ENCODE measurements around the gene TMEM101.

TMEM101 gene

DNA sequence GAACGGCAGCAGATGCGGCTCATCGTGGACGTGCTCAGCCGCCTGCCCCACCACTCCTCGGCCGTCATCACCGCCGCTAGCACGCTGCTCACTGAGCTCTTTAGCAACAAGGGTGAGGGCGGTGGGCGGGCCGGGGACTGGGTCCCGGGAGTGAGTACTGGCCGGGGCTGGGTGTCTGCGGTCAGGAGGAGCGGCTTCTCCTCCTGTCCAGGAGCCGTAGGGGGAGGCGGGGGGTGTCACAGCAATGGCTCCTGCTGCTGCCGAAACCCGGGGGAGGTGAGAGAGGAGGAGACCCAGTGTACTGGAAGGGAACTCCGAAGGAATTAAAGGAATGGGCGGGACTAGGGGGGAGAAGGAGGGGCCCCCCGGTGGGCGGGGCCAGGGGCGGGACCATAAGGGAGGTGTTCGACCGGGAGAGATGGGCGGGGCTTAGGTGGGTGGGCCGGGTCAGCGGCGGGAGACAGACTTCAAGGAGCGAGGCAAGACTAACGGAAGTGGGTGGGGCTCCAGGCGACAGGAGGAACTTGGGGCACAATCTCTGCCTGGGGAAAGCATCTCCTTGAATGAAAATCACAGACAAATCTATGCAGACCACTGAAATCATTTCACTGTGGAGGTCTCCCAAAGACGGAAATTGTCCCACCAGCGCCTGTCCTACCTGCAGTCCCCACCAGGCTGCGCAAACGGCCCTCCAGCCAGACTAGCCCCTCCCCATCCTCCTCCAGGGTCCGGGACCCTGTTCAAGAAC is 8.0 kb downstream of the TMEM101 start:
- H3K4me1 ChIP-seq (ENCODE audit: control insufficient read depth, insufficient read depth, low read length) = peaks cover 11% of the 10 kb centered on the region
- H3K36me3 ChIP-seq (ENCODE audit: control insufficient read depth, insufficient read depth, low read length) = peaks cover 4% of the 10 kb centered on the region; the same call in 1 of the 2 replicates
- no peak overlapping the region for H3K9ac ChIP-seq (ENCODE audit: low read depth, low read length)
- peaks cover 38% of the 10 kb centered on the region for H3K27me3 ChIP-seq (ENCODE audit: control insufficient read depth, insufficient read depth, low read length)
- peak overlapping the region; percentile 18 for H3K27ac ChIP-seq (ENCODE audit: low read depth, low read length)
- peak overlapping the region; percentile 68 for H3K4me3 ChIP-seq (ENCODE audit: low read depth, low read length)
- no peaks in the 10 kb centered on the region for H3K9me3 ChIP-seq (ENCODE audit: control insufficient read depth, insufficient read depth, low read length)

DNA sequence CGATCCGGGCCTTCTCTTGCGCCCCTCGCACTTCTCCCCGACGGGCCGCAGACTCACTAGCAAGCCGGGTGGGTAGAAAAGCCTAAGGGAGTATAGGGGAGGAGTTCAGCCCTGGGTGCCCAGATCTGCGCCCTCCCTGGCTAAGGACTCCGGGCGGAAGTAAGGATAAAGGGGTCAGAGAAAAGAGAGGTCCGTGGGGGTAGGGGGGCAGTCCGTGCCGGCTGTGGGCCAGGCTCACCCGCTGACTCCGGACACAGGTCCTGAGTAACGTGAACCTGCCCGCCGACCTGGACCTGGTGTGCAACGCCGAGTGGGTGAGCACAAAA is 8.5 kb downstream of the TMEM101 start:
- Histone ChIP-seq H3K9ac (ENCODE audit: low read depth, low read length) (no peak overlapping the region), H3K4me1 (ENCODE audit: control insufficient read depth, insufficient read depth, low read length) (peaks cover 11% of the 10 kb centered on the region), H3K27me3 (ENCODE audit: control insufficient read depth, insufficient read depth, low read length) (peaks cover 38% of the 10 kb centered on the region), H3K27ac (ENCODE audit: low read depth, low read length) (no peak overlapping the region), H3K9me3 (ENCODE audit: control insufficient read depth, insufficient read depth, low read length) (no peaks in the 10 kb centered on the region), H3K36me3 (ENCODE audit: control insufficient read depth, insufficient read depth, low read length) (peaks cover 4% of the 10 kb centered on the region; the same call in 1 of the 2 replicates), H3K4me3 (ENCODE audit: low read depth, low read length) (peak overlapping the region; percentile 68)

DNA sequence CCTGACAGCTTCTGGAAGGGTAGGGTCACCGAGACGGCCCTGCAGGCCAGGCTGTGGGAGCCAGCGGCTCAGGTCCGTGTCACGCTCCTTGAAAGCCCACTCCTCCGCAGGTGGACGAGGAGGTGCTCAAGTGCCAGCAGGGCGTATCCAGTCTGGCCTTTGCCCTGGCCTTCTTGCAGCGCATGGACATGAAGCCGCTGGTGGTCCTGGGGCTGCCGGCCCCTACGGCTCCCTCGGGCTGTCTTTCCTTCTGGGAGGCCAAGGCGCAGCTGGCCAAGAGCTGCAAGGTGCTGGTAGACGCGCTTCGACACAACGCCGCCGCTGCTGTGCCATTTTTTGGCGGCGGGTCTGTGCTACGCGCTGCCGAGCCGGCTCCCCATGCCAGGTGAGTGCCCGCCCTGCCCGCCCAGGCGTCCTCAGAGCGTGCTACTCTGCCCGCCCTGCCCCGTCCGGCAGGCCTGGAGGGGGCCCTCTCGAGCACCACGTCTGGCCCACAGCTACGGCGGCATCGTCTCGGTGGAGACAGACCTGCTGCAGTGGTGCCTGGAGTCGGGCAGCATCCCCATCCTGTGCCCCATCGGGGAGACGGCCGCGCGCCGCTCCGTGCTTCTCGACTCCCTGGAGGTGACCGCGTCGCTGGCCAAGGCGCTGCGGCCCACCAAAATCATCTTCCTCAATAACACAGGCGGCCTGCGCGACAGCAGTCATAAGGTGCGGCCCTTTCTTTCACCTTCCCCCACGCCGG is 9.1 kb downstream of the TMEM101 start:
- H3K4me3 ChIP-seq (ENCODE audit: low read depth, low read length) = peak overlapping the region; percentile 68

DNA sequence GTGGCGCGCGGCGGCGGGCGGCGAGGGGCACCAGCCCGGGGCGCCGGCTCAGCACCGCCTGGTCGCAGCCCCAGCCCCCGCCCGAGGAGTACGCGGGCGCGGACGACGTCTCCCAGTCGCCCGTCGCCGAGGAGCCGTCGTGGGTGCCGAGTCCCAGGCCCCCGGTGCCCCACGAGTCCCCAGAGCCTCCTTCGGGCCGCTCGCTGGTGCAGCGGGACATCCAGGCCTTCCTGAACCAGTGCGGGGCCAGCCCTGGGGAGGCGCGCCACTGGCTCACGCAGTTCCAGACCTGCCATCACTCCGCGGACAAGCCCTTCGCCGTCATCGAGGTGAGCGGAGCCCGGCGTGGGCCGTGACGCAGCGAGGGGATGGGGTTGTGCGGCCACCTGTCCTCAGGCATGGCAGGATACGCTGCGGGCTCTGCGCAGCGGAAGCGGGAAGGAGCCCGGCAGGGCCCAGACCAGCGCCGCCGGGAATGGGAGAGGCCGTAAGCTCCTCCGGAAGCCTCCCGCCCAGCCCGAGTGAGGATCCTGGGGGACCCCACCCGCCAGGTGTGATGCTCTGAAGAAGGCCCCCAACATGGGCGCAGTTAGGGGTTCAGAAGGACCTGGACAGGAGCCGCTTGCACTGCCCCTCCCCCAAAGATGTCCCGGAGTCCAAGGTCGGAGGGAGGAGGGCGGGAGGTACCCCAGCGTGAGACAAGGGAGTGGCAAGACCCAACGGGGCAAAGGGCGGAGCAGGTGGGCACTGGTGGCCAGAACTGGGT is 9.8 kb downstream of the TMEM101 start:
- no peaks in the 10 kb centered on the region for H3K9me3 ChIP-seq (ENCODE audit: control insufficient read depth, insufficient read depth, low read length)
- H3K36me3 ChIP-seq (ENCODE audit: control insufficient read depth, insufficient read depth, low read length) = no peaks in the 10 kb centered on the region
- no peak overlapping the region for H3K27ac ChIP-seq (ENCODE audit: low read depth, low read length)
- H3K27me3 ChIP-seq (ENCODE audit: control insufficient read depth, insufficient read depth, low read length) = peaks cover 38% of the 10 kb centered on the region
- H3K4me1 ChIP-seq (ENCODE audit: control insufficient read depth, insufficient read depth, low read length) = peaks cover 11% of the 10 kb centered on the region
- H3K9ac ChIP-seq (ENCODE audit: low read depth, low read length) = no peak overlapping the region
- H3K4me3 ChIP-seq (ENCODE audit: low read depth, low read length) = peak overlapping the region; percentile 68

More for the DNA sequence above, 9.1 kb downstream of the TMEM101 start:
- Histone ChIP-seq H3K27ac (ENCODE audit: low read depth, low read length) (no peak overlapping the region), H3K36me3 (ENCODE audit: control insufficient read depth, insufficient read depth, low read length) (peaks cover 4% of the 10 kb centered on the region; the same call in 1 of the 2 replicates), H3K9ac (ENCODE audit: low read depth, low read length) (no peak overlapping the region), H3K27me3 (ENCODE audit: control insufficient read depth, insufficient read depth, low read length) (peaks cover 38% of the 10 kb centered on the region), H3K9me3 (ENCODE audit: control insufficient read depth, insufficient read depth, low read length) (no peaks in the 10 kb centered on the region), H3K4me1 (ENCODE audit: control insufficient read depth, insufficient read depth, low read length) (peaks cover 11% of the 10 kb centered on the region)

DNA sequence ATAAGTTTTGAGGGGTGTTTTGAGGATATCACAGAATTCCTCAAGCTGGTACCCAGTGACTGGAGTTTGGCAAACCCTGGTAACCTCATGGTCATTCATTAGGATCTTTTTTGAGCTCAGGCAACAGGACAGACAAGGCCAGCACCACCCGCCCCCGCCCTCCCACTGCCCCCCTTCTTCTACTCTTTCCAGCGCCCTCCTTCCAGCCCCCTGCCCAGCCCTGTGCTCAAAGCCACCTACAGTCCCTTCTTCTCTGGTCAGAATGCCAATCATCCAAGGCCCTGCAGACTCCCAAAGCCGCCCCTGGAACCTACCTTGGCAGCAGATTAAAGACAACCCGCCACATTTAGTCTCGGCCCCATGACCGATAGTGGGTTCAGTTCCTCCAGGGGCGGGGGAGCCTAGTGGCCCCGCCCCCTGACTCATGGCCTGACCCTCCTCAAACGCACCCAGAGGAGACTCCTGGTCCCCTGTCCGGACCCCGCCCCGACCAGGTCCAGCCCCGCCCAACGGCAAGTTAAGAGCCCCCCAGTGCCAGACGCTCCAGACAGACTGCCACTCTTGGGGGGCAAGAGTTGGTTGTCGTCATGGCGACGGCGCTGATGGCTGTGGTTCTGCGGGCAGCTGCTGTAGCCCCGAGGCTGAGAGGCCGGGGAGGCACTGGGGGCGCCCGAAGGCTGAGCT is 10.5 kb downstream of the TMEM101 start, which contains the start of gene NAGS:
TSS of gene NAGS (plus strand) at position 546 of the 684 bp plus-strand sequence. CDS start at position 588, 42 bp downstream.
- H3K9ac ChIP-seq (ENCODE audit: low read depth, low read length) = no peak within 1 kb of the TSS
- H3K36me3 ChIP-seq (ENCODE audit: control insufficient read depth, insufficient read depth, low read length) = no peaks in the 10 kb centered on the region
- peaks cover 11% of the 10 kb centered on the region for H3K4me1 ChIP-seq (ENCODE audit: control insufficient read depth, insufficient read depth, low read length)
- peak within 1 kb of the TSS; percentile 68 for H3K4me3 ChIP-seq (ENCODE audit: low read depth, low read length)
- H3K27me3 ChIP-seq (ENCODE audit: control insufficient read depth, insufficient read depth, low read length) = peaks cover 38% of the 10 kb centered on the region
- H3K27ac ChIP-seq (ENCODE audit: low read depth, low read length) = no peak within 1 kb of the TSS
- H3K9me3 ChIP-seq (ENCODE audit: control insufficient read depth, insufficient read depth, low read length) = no peaks in the 10 kb centered on the region

DNA sequence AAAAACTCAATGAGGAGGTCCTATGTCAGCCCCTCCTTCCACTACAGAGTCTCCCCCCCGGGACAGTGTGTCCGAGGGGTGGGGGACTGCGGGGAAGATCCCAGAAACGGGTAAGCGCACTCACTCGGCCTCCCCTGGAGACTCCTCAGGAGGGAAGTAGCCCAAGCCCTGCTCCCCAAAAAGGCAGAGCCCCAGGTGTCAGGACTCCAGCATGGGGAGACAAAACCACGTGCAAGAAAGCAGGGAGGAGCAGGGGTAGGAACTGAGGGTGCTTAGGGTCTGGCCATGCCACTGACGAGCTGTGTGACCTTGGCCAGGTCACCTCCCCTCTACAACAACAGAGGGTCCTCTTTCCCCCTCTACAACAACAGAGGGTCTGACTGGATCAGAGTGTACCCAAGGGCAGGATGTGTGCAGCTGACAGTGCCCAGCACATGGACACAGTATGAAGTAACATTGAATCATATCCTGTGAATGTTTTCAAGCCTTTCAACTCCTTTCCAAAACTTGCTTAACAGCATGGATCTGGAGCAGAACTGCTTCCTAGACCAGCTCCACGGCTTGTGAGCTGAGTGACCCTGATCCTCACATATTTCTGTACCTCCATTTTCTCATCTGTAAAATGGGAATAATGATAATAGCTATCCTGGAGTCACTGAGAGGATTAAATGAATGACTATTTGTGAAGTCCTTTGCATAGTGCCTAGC is 12.5 kb downstream of the TMEM101 start:
- no peaks in the 10 kb centered on the region; the same call in none of the 2 replicates for H3K4me1 ChIP-seq (ENCODE audit: control insufficient read depth, insufficient read depth, low read length)
- H3K27ac ChIP-seq (ENCODE audit: low read depth, low read length) = no peak overlapping the region
- no peak overlapping the region for H3K9ac ChIP-seq (ENCODE audit: low read depth, low read length)
- no peak overlapping the region for H3K4me3 ChIP-seq (ENCODE audit: low read depth, low read length)
- no peaks in the 10 kb centered on the region for H3K36me3 ChIP-seq (ENCODE audit: control insufficient read depth, insufficient read depth, low read length)
- H3K9me3 ChIP-seq (ENCODE audit: control insufficient read depth, insufficient read depth, low read length) = no peaks in the 10 kb centered on the region
- peaks cover 38% of the 10 kb centered on the region for H3K27me3 ChIP-seq (ENCODE audit: control insufficient read depth, insufficient read depth, low read length)

DNA sequence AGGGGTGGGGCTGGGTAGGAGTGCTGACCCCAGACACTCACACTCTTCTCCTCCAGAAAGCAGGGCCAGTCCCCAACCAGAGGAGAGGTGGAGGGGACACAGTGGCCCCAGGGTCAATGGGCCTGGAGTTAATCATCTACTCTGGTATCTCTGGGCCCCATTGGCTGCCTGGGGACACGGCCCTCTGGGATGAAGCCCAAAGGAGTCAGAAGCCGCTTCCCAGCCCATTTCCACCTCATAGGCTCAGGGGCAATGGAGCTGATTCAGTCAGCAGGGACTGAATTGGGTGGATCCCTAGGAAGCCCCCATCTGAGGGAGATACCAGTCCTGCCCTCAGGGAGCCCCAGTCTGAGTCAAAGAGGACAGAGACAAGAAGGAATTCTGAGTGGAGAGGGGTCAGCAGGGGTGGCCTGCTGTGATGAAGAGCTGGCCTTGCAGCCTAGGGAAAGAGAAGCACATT is 13.3 kb downstream of the TMEM101 start:
- H3K9me3 ChIP-seq (ENCODE audit: control insufficient read depth, insufficient read depth, low read length) = no peaks in the 10 kb centered on the region
- no peak overlapping the region for H3K27ac ChIP-seq (ENCODE audit: low read depth, low read length)
- no peak overlapping the region for H3K9ac ChIP-seq (ENCODE audit: low read depth, low read length)
- peaks cover 37% of the 10 kb centered on the region for H3K27me3 ChIP-seq (ENCODE audit: control insufficient read depth, insufficient read depth, low read length)
- H3K4me3 ChIP-seq (ENCODE audit: low read depth, low read length) = no peak overlapping the region
- H3K4me1 ChIP-seq (ENCODE audit: control insufficient read depth, insufficient read depth, low read length) = no peaks in the 10 kb centered on the region; the same call in none of the 2 replicates
- H3K36me3 ChIP-seq (ENCODE audit: control insufficient read depth, insufficient read depth, low read length) = no peaks in the 10 kb centered on the region

DNA sequence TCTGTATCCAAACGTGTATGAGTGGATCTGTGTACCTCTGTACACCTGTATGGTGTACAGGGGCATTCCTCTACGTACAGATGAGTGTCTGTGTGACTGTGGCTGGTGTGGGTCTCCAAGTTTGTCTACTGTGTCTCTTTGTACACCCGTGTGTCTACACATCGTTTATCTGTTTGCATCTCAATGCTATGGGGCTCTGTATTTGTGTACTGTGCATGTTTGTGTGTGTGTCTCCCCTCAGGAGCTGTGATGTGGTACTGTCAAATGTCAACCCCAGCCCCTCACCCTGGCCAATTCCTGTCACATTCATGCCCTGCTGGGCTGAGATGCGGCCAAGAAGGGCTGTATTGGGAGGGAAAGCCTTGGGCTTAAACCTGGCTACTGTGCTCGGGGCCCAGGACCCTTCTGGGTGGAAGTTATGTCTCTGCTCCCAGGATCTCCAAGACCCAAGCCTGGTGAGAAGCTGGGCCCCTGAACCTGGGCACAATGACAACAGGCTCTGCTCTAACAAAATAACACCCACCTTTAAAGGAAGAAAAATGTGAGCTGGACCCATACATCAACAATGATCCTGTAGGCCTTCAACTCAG is 13.8 kb downstream of the TMEM101 start:
- Histone ChIP-seq H3K4me1 (ENCODE audit: control insufficient read depth, insufficient read depth, low read length) (no peaks in the 10 kb centered on the region; the same call in none of the 2 replicates), H3K27ac (ENCODE audit: low read depth, low read length) (no peak overlapping the region), H3K9ac (ENCODE audit: low read depth, low read length) (no peak overlapping the region), H3K36me3 (ENCODE audit: control insufficient read depth, insufficient read depth, low read length) (no peaks in the 10 kb centered on the region), H3K4me3 (ENCODE audit: low read depth, low read length) (no peak overlapping the region), H3K9me3 (ENCODE audit: control insufficient read depth, insufficient read depth, low read length) (no peaks in the 10 kb centered on the region), H3K27me3 (ENCODE audit: control insufficient read depth, insufficient read depth, low read length) (peaks cover 31% of the 10 kb centered on the region)

DNA sequence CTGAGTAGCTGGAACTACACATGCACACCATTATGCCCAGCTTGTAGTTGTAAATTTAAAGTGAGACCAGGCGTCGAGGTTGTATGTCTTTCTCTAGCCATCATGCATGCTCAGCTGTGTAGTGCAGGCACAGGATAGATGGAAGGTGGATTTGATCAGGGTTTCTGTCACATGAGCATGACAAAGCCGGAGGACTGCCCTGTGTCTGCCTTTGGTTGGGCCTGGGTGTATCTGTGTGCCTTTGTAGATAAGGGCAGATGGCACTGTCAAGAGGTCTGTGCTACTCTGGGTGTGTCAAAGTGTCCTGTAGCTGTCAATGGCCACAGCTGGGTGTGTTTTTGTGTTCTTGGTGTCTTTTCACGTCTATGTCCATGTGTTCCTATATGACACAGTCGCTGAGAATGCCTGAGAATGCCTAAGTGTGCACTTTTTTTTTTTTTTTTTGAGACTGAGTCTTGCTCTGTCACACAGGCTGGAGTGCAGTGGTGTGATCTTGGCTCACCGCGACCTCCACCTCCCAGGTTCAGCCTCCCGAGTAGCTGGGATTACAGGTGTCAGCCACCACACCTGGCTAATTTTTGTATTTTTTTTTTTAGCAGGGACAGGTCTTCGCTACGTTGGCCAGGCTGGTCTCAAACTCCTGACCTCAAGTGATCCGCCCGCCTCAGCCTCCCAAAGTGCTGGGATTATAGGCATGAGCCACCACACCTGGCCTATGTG is 14.5 kb downstream of the TMEM101 start:
- Histone ChIP-seq H3K36me3 (ENCODE audit: control insufficient read depth, insufficient read depth, low read length) (no peaks in the 10 kb centered on the region), H3K4me3 (ENCODE audit: low read depth, low read length) (no peak overlapping the region), H3K4me1 (ENCODE audit: control insufficient read depth, insufficient read depth, low read length) (no peaks in the 10 kb centered on the region; the same call in none of the 2 replicates), H3K9ac (ENCODE audit: low read depth, low read length) (no peak overlapping the region), H3K27ac (ENCODE audit: low read depth, low read length) (no peak overlapping the region), H3K27me3 (ENCODE audit: control insufficient read depth, insufficient read depth, low read length) (peaks cover 25% of the 10 kb centered on the region), H3K9me3 (ENCODE audit: control insufficient read depth, insufficient read depth, low read length) (no peaks in the 10 kb centered on the region)
